GM19023 (cell line): ENCODE measurements around the gene TMEM61.

Experiments
- ATAC-seq: cut with Tn5 transposase; IDR thresholded peaks from one replicate; pipeline ENCODE4 v1.9.1; 2021; ENCODE audit warnings: mild to moderate bottlenecking, moderate library complexity; ENCODE audit not compliant: unreplicated experiment

TMEM61 gene

GRCh38 chr1:54984131-54984842 is 3.9 kb downstream of the TMEM61 start:
- ATAC-seq, result no peak

- ATAC-seq, result no peak
Observed at GRCh38 chr1:54985556-54985955, 5.1 kb downstream of the TMEM61 start.

GRCh38 chr1:54986025-54986424 is 5.6 kb downstream of the TMEM61 start:
- ATAC-seq, result no peak

- no peak for ATAC-seq
Observed at GRCh38 chr1:54986533-54986932, 6.1 kb downstream of the TMEM61 start.

- ATAC-seq, result no peak
Observed at GRCh38 chr1:54987427-54987826, 7.0 kb downstream of the TMEM61 start.

- no peak for ATAC-seq
Observed at GRCh38 chr1:54987919-54988705, 7.7 kb downstream of the TMEM61 start.

GRCh38 chr1:54988975-54989374 is 8.5 kb downstream of the TMEM61 start:
- no peak for ATAC-seq

- ATAC-seq, result no peak
Observed at GRCh38 chr1:54989473-54989872, 9.0 kb downstream of the TMEM61 start.

GRCh38 chr1:54989968-54990810 is 9.8 kb downstream of the TMEM61 start:
- ATAC-seq, result no peak

GRCh38 chr1:54990916-54991315 is 10.5 kb downstream of the TMEM61 start:
- no peak for ATAC-seq

GRCh38 chr1:54991939-54992338 is 11.5 kb downstream of the TMEM61 start:
- ATAC-seq, result no peak

- no peak for ATAC-seq
Observed at GRCh38 chr1:54993140-54993539, 12.7 kb downstream of the TMEM61 start.

GRCh38 chr1:54994355-54994990 is 14.0 kb downstream of the TMEM61 start:
- no peak for ATAC-seq

GRCh38 chr1:54995013-54995760 is 14.8 kb downstream of the TMEM61 start:
- no peak for ATAC-seq

- no peak for ATAC-seq
Observed at GRCh38 chr1:54995835-54996234, 15.4 kb downstream of the TMEM61 start.

GRCh38 chr1:54996359-54996868 is 16.0 kb downstream of the TMEM61 start:
- peak; percentile 85 for ATAC-seq

GRCh38 chr1:54996869-54997710 is 16.7 kb downstream of the TMEM61 start:
- no peak for ATAC-seq

GRCh38 chr1:54997711-54997986 is 17.2 kb downstream of the TMEM61 start:
- no peak for ATAC-seq

GRCh38 chr1:54998100-54998499 is 17.7 kb downstream of the TMEM61 start:
- ATAC-seq, result no peak
